Activated naive CD4-positive, alpha-beta T cell treated with anti-CD3 and anti-CD28 coated beads for 36 hours (primary cell): Measurements from ENCODE around the gene L1CAM. TPM values are rescaled to one million over a fixed set of nuclear protein-coding genes. Genes with fewer than 3 reads are reported as not detected.

Experiments used
- CTCF ChIA-PET: fragments of 350-600 bp; sonication (Branson Sonifier 250); formaldehyde crosslinking; loops from one replicate; lab custom pipeline; 2021; ENCODE audit warnings: antibody characterized with exemption; lab: Charles Lee
- DNase-seq: peaks from one replicate; pipeline ENCODE4 v3.0.0-alpha.2; 2020
- H3K27ac Mint-ChIP-seq: one replicate; pipeline ENCODE4 v1.8.0; 2021; ENCODE audit warnings: mild to moderate bottlenecking, mixed read lengths
- H3K27me3 Mint-ChIP-seq: one replicate; pipeline ENCODE4 v1.8.0; 2021; ENCODE audit warnings: low read depth, mixed read lengths
- H3K36me3 Mint-ChIP-seq: one replicate; pipeline ENCODE4 v1.8.0; 2021; ENCODE audit warnings: low read depth, mixed read lengths
- H3K4me1 Mint-ChIP-seq: one replicate; pipeline ENCODE4 v1.8.0; 2021; ENCODE audit warnings: low read depth, mixed read lengths
- H3K4me3 Mint-ChIP-seq: one replicate; pipeline ENCODE4 v1.8.0; 2021; ENCODE audit warnings: mild to moderate bottlenecking, moderate library complexity, mixed read lengths
- H3K9me3 Mint-ChIP-seq: one replicate; pipeline ENCODE4 v1.8.0; 2021; ENCODE audit warnings: mixed read lengths
- intact Hi-C: fragments of 100-400 bp; cut with micrococcal nuclease; formaldehyde crosslinking; loops from one replicate; pipeline ENCODE4 v1.15.1; 2023
- total RNA-seq, 2 experiments: library from RNA; stranded (reverse); gene quantifications; one replicate each; pipeline ENCODE4 v1.2.3, GENCODE V29; 2021

Gene L1CAM
- total RNA-seq, 2 experiments from 2014 or later, result 0.40 to 0.57 TPM

- CTCF ChIA-PET, result no interaction called here
- Mint-ChIP-seq H3K36me3 (no peaks in the 10 kb centered on the region), H3K27ac (no peak overlapping the region), H3K4me1 (peaks cover 20% of the 10 kb centered on the region), H3K27me3 (peaks cover 8% of the 10 kb centered on the region), H3K4me3 (no peak overlapping the region), H3K9me3 (no peaks in the 10 kb centered on the region)
- intact Hi-C loops, result loop anchor here (5.0 kb wide), 1 partner anchor 58 kb away; no protein-coding TSS in a partner anchor
- DNase-seq, result no peak
Measured at GRCh38 chrX:153879741-153880439, 6.1 kb downstream of the L1CAM start.

DNA sequence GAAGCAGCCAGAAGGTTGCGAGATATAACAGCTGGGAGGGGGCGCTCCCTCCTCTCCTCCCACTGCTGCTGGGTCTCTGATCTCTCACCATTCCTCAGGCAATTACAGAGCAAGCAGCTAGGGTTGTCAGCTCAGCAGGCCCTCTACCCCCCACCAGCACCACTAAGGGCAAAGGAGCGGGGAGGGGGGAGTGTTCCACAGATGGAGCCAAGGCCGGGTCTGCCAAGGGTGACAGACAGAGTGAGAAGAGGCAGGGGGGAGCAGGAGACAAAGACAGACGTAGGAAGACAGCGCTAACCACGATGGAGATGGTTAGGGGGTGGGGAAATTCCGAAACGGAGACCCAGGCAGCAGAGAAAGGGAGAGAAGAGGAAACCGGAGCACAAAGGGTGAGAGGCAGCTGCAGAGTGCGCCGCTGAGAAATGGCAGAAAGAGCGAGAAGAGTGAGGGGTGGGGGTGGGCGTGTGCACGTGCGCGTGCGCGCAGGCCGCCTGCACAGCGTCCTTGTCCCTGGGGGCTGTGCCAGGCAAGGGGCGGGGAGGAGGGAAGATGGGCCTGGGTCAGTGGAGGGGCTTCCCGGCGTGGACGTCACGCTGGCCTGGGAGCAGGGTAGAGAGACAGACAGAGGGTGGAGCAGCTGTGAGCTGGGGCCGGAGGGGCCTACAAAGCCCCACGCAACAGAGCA, 6.9 kb downstream of the L1CAM start:
- DNase-seq, result peak; percentile 32
- CTCF ChIA-PET, result no interaction called here
- no peak overlapping the region for H3K27ac Mint-ChIP-seq
- H3K36me3 Mint-ChIP-seq, result no peaks in the 10 kb centered on the region
- intact Hi-C loops, result loop anchor here (5.0 kb wide), 1 partner anchor 57 kb away; no protein-coding TSS in a partner anchor
- H3K4me3 Mint-ChIP-seq, result peak overlapping the region; percentile 34
- peaks cover 18% of the 10 kb centered on the region for H3K4me1 Mint-ChIP-seq
- H3K9me3 Mint-ChIP-seq, result no peaks in the 10 kb centered on the region
- peaks cover 5% of the 10 kb centered on the region for H3K27me3 Mint-ChIP-seq

DNA sequence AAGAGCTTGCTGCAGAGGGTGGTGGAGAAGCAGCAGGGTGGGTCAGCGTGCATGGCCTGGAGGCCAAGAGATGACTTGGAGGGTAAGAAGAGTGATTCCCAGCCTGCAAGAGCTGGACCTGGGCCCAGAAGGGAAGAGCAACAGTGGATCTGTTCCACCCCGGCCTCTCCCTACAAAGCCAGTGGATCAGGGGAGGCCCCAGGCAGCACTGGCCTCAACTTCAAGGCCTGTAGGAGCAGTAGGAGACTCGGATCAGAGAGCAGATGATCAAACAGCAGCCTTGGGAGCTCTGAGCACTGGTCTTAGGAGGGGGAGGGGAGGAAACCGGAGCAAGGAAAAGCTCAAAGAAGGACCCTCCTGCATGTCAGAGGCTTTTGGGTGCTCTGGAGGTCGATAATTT, 7.6 kb downstream of the L1CAM start:
- Mint-ChIP-seq H3K36me3 (no peaks in the 10 kb centered on the region), H3K9me3 (no peaks in the 10 kb centered on the region), H3K4me1 (peaks cover 18% of the 10 kb centered on the region), H3K4me3 (no peak overlapping the region), H3K27me3 (peaks cover 5% of the 10 kb centered on the region), H3K27ac (no peak overlapping the region)
- no peak for DNase-seq
- CTCF ChIA-PET, result no interaction called here
- intact Hi-C loops, result loop anchor here (5.0 kb wide), 1 partner anchor 56 kb away; no protein-coding TSS in a partner anchor

DNA sequence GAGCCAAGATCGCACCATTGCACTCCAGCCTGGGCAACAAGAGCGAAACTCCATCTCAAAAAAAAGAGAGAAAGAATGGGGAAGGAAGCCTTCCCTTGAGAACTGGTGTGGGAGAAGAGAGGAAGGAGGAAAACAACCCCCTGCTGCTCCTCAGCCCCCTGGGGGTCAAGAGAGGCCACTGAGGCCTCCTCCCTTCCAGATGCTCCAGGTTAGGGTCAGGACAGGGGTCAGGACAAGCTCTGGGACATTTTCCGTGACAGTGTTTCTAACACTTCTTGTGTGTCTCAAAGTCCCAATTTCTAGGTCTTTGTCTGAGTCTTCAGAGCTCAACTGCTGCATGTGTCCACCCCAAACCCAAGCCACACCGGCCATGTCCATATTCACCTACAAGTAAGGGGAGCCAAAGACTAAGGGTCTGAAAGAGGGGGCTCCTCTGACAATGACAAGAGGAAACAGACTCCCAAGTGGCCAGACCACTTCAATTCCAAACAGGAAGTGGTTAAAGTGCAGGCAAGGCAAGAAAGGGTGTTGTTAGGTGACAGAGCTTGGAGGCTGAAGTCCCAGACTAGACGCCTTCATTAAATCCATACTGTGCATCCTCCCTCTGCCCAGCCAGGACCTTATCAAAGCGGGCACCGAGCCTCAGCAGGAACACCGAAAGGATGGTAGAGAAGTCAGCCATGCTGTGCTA, 8.3 kb downstream of the L1CAM start:
- CTCF ChIA-PET, result no interaction called here
- intact Hi-C loops, result loop anchor here (5.0 kb wide), 1 partner anchor 55 kb away; no protein-coding TSS in a partner anchor
- DNase-seq, result no peak
- Mint-ChIP-seq H3K4me3 (no peak overlapping the region), H3K36me3 (no peaks in the 10 kb centered on the region), H3K4me1 (peaks cover 18% of the 10 kb centered on the region), H3K27me3 (peaks cover 5% of the 10 kb centered on the region), H3K27ac (no peak overlapping the region), H3K9me3 (no peaks in the 10 kb centered on the region)

- DNase-seq, result no peak
- Mint-ChIP-seq H3K36me3 (no peaks in the 10 kb centered on the region), H3K4me1 (peaks cover 18% of the 10 kb centered on the region), H3K27me3 (peaks cover 5% of the 10 kb centered on the region), H3K9me3 (no peaks in the 10 kb centered on the region), H3K4me3 (no peak overlapping the region), H3K27ac (no peak overlapping the region)
- intact Hi-C loops, result loop anchor here (5.0 kb wide), 1 partner anchor 54 kb away; no protein-coding TSS in a partner anchor
- CTCF ChIA-PET, result no interaction called here
Measured at GRCh38 chrX:153876112-153876491, 9.9 kb downstream of the L1CAM start.

DNA sequence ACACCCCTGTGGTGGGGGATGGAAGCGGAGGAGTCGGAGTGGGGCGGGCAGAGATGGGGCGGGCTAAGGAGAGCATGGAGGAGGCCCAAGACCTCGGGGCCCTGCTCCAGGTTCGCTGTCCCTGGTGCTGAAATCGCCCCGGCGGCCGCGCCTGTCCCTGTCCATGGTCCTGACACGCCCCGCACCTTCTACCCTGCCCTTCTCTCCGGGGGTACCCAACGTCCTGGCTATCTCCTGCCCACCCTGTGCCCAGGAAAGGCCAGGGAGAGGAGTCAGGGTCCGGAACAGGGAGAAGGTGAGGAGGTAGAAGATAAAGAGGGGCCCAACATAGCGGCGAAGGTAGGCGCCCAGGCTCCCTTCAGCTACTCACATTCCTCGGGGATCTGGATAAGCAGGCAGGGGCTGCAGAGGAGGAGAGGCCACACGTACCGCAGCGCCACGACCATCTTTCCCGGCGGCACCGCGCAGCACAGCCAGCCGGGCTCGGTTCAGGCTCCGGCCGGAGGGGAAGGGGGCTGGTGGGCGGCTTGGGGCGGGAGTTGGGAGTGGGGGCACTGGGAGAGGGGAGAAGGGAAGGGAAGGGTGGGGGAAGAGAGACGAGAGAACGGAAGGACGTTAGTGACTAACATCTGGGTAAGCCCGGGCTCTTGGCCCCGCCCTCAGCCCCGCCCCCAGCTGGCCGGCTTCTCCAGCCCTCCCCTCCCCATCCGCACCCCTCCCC, 10.4 kb downstream of the L1CAM start:
- intact Hi-C loops, result loop anchor here (5.0 kb wide), 1 partner anchor 53 kb away; no protein-coding TSS in a partner anchor
- no peaks in the 10 kb centered on the region for H3K36me3 Mint-ChIP-seq
- peaks cover 18% of the 10 kb centered on the region for H3K4me1 Mint-ChIP-seq
- H3K9me3 Mint-ChIP-seq, result no peaks in the 10 kb centered on the region
- H3K27me3 Mint-ChIP-seq, result peaks cover 5% of the 10 kb centered on the region
- no peak overlapping the region for H3K27ac Mint-ChIP-seq
- H3K4me3 Mint-ChIP-seq, result no peak overlapping the region
- CTCF ChIA-PET, result no interaction called here
- DNase-seq, result peak; percentile 72

DNA sequence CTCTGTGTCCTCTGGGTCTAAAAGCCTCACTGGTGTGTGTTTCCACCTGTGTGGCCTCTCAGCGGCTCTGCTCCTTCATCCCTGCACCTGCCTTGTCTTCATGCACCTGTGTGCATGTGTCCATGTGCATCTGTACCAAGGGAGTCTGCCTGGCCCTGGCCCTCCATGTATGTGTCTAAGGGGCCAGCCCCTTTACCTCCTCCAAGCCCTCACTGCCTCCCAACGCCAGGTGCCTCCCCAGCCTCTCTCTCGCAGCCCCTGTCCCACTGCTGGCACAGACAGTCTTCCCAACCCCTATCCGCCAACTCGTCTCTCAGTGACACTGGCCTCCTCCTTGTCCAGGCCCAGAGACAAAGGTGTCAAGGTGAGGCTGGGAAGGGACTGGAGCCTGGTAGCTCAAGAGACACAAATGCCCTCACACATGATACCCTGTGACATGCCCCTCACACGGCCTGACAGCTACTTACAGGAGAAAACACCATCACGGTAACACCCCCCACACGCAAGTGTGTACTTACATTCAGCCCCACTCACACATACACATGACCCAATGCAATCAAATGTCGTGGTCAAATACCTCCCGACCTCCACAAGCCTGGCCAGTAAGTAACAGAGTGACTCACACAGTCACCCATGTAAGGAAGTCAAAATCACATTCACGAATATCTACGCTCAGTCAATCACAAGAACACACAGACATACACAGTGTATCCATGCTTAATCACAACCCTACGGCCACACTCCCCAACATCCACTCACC, 11.4 kb downstream of the L1CAM start:
- CTCF ChIA-PET, result no interaction called here
- intact Hi-C loops, result loop anchor here (5.0 kb wide), 1 partner anchor 52 kb away; no protein-coding TSS in a partner anchor
- Mint-ChIP-seq H3K27ac (no peak overlapping the region), H3K27me3 (peaks cover 5% of the 10 kb centered on the region), H3K4me1 (peaks cover 18% of the 10 kb centered on the region), H3K36me3 (no peaks in the 10 kb centered on the region), H3K9me3 (no peaks in the 10 kb centered on the region), H3K4me3 (no peak overlapping the region)
- DNase-seq, result no peak

- H3K36me3 Mint-ChIP-seq, result no peaks in the 10 kb centered on the region
- H3K27ac Mint-ChIP-seq, result no peak overlapping the region
- no peak overlapping the region for H3K4me3 Mint-ChIP-seq
- no peak for DNase-seq
- peaks cover 14% of the 10 kb centered on the region for H3K4me1 Mint-ChIP-seq
- CTCF ChIA-PET, result no interaction called here
- peaks cover 5% of the 10 kb centered on the region for H3K27me3 Mint-ChIP-seq
- H3K9me3 Mint-ChIP-seq, result no peaks in the 10 kb centered on the region
- intact Hi-C loops, result no loop called here
Measured at GRCh38 chrX:153874085-153874365, 11.9 kb downstream of the L1CAM start.

GRCh38 chrX:153873282-153874084, 12.5 kb downstream of the L1CAM start:
- CTCF ChIA-PET, result no interaction called here
- peaks cover 10% of the 10 kb centered on the region for H3K4me1 Mint-ChIP-seq
- no peak overlapping the region for H3K27ac Mint-ChIP-seq

DNA sequence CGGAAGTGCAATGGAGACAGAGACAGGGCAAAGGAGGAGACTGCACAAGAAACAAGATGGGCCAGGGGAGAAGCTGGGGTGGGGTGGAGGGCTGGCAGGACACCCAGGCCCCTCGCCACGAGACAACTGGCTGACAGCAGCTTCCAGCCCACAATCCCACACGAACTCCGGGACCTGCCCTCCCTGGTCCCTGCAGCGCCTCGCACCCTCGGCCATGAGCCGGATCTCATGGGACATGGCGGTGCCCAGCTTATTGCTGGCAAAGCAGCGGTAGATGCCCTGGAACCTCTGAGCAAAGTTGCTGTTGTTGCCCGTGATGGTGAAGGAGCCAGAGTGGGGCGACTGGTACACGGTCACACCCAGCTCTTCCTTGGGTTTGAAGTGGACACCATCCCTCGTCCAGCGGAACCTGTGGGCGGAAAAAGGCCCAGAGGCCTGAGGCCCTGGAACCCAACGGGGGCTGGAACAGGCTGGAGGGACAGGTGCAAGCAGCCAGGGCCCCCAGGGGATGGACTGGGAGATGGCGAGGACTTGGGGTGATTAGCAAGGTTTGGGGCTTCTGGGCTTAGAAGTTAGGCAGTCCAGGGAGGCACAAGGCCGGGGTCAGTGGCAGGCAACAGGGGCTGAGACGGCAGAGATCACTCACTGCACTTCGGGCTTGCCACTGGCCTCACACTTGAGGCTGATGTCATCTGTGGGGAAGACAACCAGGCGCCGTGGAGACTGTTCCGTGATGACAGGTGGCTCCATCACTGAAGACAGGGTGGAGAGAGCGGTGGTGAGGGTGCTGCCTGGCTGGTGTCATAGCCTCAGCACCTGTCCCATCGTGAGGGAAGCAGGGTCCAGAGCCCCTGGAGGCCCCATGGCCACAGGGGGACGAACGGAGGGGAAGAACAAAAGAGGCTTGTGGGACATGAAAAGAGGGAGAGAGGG, 13.8 kb downstream of the L1CAM start:
- intact Hi-C loops, result no loop called here

More at GRCh38 chrX:153873282-153874084, 12.5 kb downstream of the L1CAM start:
- peaks cover 5% of the 10 kb centered on the region for H3K27me3 Mint-ChIP-seq
- no peak overlapping the region for H3K4me3 Mint-ChIP-seq
- no peak for DNase-seq
- H3K36me3 Mint-ChIP-seq, result no peaks in the 10 kb centered on the region
- intact Hi-C loops, result no loop called here
- H3K9me3 Mint-ChIP-seq, result no peaks in the 10 kb centered on the region

More for the DNA sequence above, 13.8 kb downstream of the L1CAM start:
- no peak for DNase-seq
- H3K27me3 Mint-ChIP-seq, result peaks cover 5% of the 10 kb centered on the region
- H3K9me3 Mint-ChIP-seq, result no peaks in the 10 kb centered on the region
- CTCF ChIA-PET, result no interaction called here
- H3K36me3 Mint-ChIP-seq, result no peaks in the 10 kb centered on the region
- H3K27ac Mint-ChIP-seq, result no peak overlapping the region
- H3K4me1 Mint-ChIP-seq, result peaks cover 4% of the 10 kb centered on the region
- no peak overlapping the region for H3K4me3 Mint-ChIP-seq
